ENCODE data around the gene MALAT1.

The MALAT1 gene

GRCh38 chr11:65479184-65480145, 19.4 kb upstream of the MALAT1 start:
- peak; percentile 63 for DNase-seq

- no peak for DNase-seq
These were observed 16.5 kb upstream of the MALAT1 start for GRCh38 chr11:65482306-65482850.

- DNase-seq = no peak
These were observed 13.0 kb upstream of the MALAT1 start for GRCh38 chr11:65485920-65486219.

- DNase-seq = no peak
These were observed 12.0 kb upstream of the MALAT1 start for GRCh38 chr11:65486570-65487466.

GRCh38 chr11:65487467-65488272, 11.2 kb upstream of the MALAT1 start:
- DNase-seq = peak; percentile 71

- no peak for DNase-seq
These were observed 10.4 kb upstream of the MALAT1 start for GRCh38 chr11:65488273-65489034.

GRCh38 chr11:65489035-65489705, 9.7 kb upstream of the MALAT1 start:
- no peak for DNase-seq

GRCh38 chr11:65489706-65490320, 9.0 kb upstream of the MALAT1 start:
- no peak for DNase-seq

GRCh38 chr11:65491163-65491465, 7.7 kb upstream of the MALAT1 start:
- no peak for DNase-seq

GRCh38 chr11:65491614-65492386, 7.0 kb upstream of the MALAT1 start:
- DNase-seq = no peak

- DNase-seq = no peak
These were observed 6.5 kb upstream of the MALAT1 start for GRCh38 chr11:65492387-65492636.

- no peak for DNase-seq
These were observed 6.0 kb upstream of the MALAT1 start for GRCh38 chr11:65492637-65493366.

- no peak for DNase-seq
These were observed 5.3 kb upstream of the MALAT1 start for GRCh38 chr11:65493367-65494176.

GRCh38 chr11:65496304-65497140, 2.3 kb upstream of the MALAT1 start:
- DNase-seq = no peak

GRCh38 chr11:65497141-65498041, 1.5 kb upstream of the MALAT1 start:
- peak; percentile 80 for DNase-seq

- no peak for DNase-seq
These were observed 661 bp upstream of the MALAT1 start for GRCh38 chr11:65498042-65498726.

GRCh38 chr11:65498727-65498976, 193 bp upstream of the MALAT1 start:
- no peak for DNase-seq

All from 8988T (cell line).